IPS DF 4.7 (cell line): ENCODE results near the gene PTPRO.

ENCODE experiments used
- DNase-seq: peaks from one replicate; pipeline ENCODE4 v3.0.0-alpha.2; 2013; ENCODE audit warnings: low spot score; ENCODE audit errors: extremely low read depth

PTPRO gene

GRCh38 chr12:15346488-15346887, 24.2 kb downstream of the PTPRO start:
- no peak for DNase-seq

- DNase-seq: no peak
Observed at GRCh38 chr12:15350643-15351042, 28.3 kb downstream of the PTPRO start.

GRCh38 chr12:15355766-15356165, 33.5 kb downstream of the PTPRO start:
- no peak for DNase-seq

- no peak for DNase-seq
Observed at GRCh38 chr12:15356951-15357364, 34.6 kb downstream of the PTPRO start.

- no peak for DNase-seq
Observed at GRCh38 chr12:15364221-15365160, 42.2 kb downstream of the PTPRO start.

GRCh38 chr12:15368812-15369211, 46.5 kb downstream of the PTPRO start:
- DNase-seq: no peak

GRCh38 chr12:15372352-15372751, 50.0 kb downstream of the PTPRO start:
- DNase-seq: no peak

- DNase-seq: no peak
Observed at GRCh38 chr12:15387772-15388171, 65.5 kb downstream of the PTPRO start.

GRCh38 chr12:15389561-15389960, 67.3 kb downstream of the PTPRO start:
- DNase-seq: no peak

- DNase-seq: no peak
Observed at GRCh38 chr12:15393037-15393436, 70.7 kb downstream of the PTPRO start.

- no peak for DNase-seq
Observed at GRCh38 chr12:15393995-15394394, 71.7 kb downstream of the PTPRO start.

GRCh38 chr12:15404485-15404884, 82.2 kb downstream of the PTPRO start:
- no peak for DNase-seq

GRCh38 chr12:15405606-15406005, 83.3 kb downstream of the PTPRO start:
- no peak for DNase-seq

GRCh38 chr12:15407025-15407424, 84.7 kb downstream of the PTPRO start:
- DNase-seq: no peak

GRCh38 chr12:15411842-15412241, 89.5 kb downstream of the PTPRO start:
- no peak for DNase-seq

- DNase-seq: no peak
Observed at GRCh38 chr12:15417691-15418090, 95.4 kb downstream of the PTPRO start.

GRCh38 chr12:15423629-15424028, 101.3 kb downstream of the PTPRO start:
- DNase-seq: no peak

- DNase-seq: no peak
Observed at GRCh38 chr12:15427913-15428312, 105.6 kb downstream of the PTPRO start.

GRCh38 chr12:15428632-15429031, 106.3 kb downstream of the PTPRO start:
- DNase-seq: peak; percentile 30

GRCh38 chr12:15429262-15429661, 107.0 kb downstream of the PTPRO start:
- DNase-seq: no peak

GRCh38 chr12:15435597-15435996, 113.3 kb downstream of the PTPRO start:
- DNase-seq: no peak

GRCh38 chr12:15439459-15439858, 117.2 kb downstream of the PTPRO start:
- no peak for DNase-seq

GRCh38 chr12:15443050-15443449, 120.7 kb downstream of the PTPRO start:
- no peak for DNase-seq
